NCI-H1417 (cell line): ENCODE measurements around the gene ENDOU.
"Not testable (repeated sequence)": the region's sequence is repeated elsewhere in the genome, so short reads cannot be mapped to it uniquely, and the experiment has no call there.

Source experiments
- DNase-seq, 3 experiments: peaks; one replicate each; lab custom pipeline; 2025; lab: John Stamatoyannopoulos, UW

The ENDOU gene

GRCh38 chr12:47689215-47689614 is 36.1 kb downstream of the ENDOU start:
- no peak for DNase-seq

GRCh38 chr12:47687636-47688035 is 37.7 kb downstream of the ENDOU start:
- DNase-seq = no peak

- DNase-seq = peak in 2 of 3 experiments; percentile 10 to 73
Measured at GRCh38 chr12:47686645-47687240, 38.5 kb downstream of the ENDOU start.

- no peak for DNase-seq
Measured at GRCh38 chr12:47679785-47680184, 45.5 kb downstream of the ENDOU start.

- DNase-seq = no peak
Measured at GRCh38 chr12:47672068-47672467, 53.2 kb downstream of the ENDOU start.

GRCh38 chr12:47667935-47668334 is 57.4 kb downstream of the ENDOU start:
- DNase-seq = not testable (repeated sequence)
